Ovary (tissue), 9 donors: ENCODE results near the gene CCL24. TPM values are rescaled to one million over a fixed set of nuclear protein-coding genes. Genes with fewer than 3 reads are reported as not detected.
A peak's percentile ranks its signal among the peaks of the same experiment; 100 is the strongest.
"Not testable (repeated sequence)": the region's sequence is repeated elsewhere in the genome, so short reads cannot be mapped to it uniquely, and the experiment has no call there.

Experiments
- DNase-seq, 5 donors: peaks; one replicate each; pipeline ENCODE4 v3.0.0-alpha.2; 2019 to 2020
- H3K27ac ChIP-seq, 2 donors: fragments of 200-600 bp; one replicate each; pipeline versions ENCODE4 v1.5.1 to v1.8.0; 2019 to 2022
- H3K27me3 ChIP-seq: fragments of 200-600 bp; one replicate; pipeline ENCODE4 v1.8.0; 2022
- H3K36me3 ChIP-seq: fragments of 200-600 bp; sonication (generic); one replicate; pipeline ENCODE4 v1.5.1; 2019
- H3K4me1 ChIP-seq: one replicate; pipeline ENCODE4 v1.8.1; 2013; ENCODE audit warnings: mild to moderate bottlenecking, moderate library complexity; ENCODE audit not compliant: insufficient read depth
- H3K4me3 ChIP-seq: fragments of 200-600 bp; sonication (generic); one replicate; pipeline ENCODE4 v1.5.1; 2017
- H3K9me3 ChIP-seq, 2 donors: fragments of 200-600 bp in 1 of 2; sonication (generic) in 1 of 2; one replicate each; pipeline versions ENCODE4 v1.5.1 to v1.8.1; 2013 to 2019; ENCODE audit warnings: mild to moderate bottlenecking in 1 of 2, moderate library complexity in 1 of 2
- CTCF ChIP-seq, 3 donors: fragments of 450-650 bp in 2 of 3; fragments of 200-600 bp in 1 of 3; IDR thresholded peaks; one replicate each; pipeline versions ENCODE4 v1.5.1 to v1.8.0; 2016 to 2022; ENCODE audit warnings: antibody characterized with exemption in 3 of 3, mild to moderate bottlenecking in 1 of 3
- POLR2A ChIP-seq: fragments of 450-650 bp; IDR thresholded peaks from one replicate; pipeline ENCODE4 v1.6.1; 2017; ENCODE audit warnings: antibody characterized with exemption, mild to moderate bottlenecking, moderate library complexity
- WGBS, 3 donors: extraction: QIAGEN DNeasy Blood & Tissue Kit in 1 of 3; methylation state at CpG; one replicate each; pipeline versions ENCODE4 v1.1.5 to v1.1.7; 2013 to 2017; 5-methylcytosine and 5-hydroxymethylcytosine counted together
- intact Hi-C, 4 donors: fragments of 100-400 bp; cut with DNase I; formaldehyde crosslinking; loops; one replicate each; pipeline versions ENCODE4 v1.11.0 to v1.15.1; 2022 to 2023
- polyA plus RNA-seq, 2 donors: library from polyadenylated mRNA; stranded (reverse); fragments of 200-250 nt in 1 of 2; fragments of 350-450 nt in 1 of 2; fragmentation: Illumina TruSeq in 1 of 2; extraction: RNeasy Lipid Tissue Mini Kit (QIAGEN cat#74804) in 1 of 2; gene quantifications; one replicate each; pipeline ENCODE4 v1.2.3, GENCODE V29; 2013 to 2014
- total RNA-seq, 7 donors: library from RNA; depleted of rRNA in 2 of 7; stranded (reverse); fragments of >200 nt in 2 of 7; fragmentation: NEBNext Ultra II Directional in 3 of 7; extraction: Animal tissue kit (Norgen Biotek cat#: 25700) in 3 of 7; gene quantifications; one replicate each; pipeline versions ENCODE4 v1.1.0 to v1.2.4, GENCODE V29; 2016 to 2023
- donor health status: DM: no; HTN: no; CAD: no; lungs with moderate emphysema.
- donor health status: DM: no; HTN: no; CAD: no.
- donor health status: Bipolar disorder and iron deficiency.
- donor health status: DM: yes; HTN: yes; CAD: no.
- donor health status: DM: no; HTN: no; CAD: no.
- donor health status: DM: yes; HTN: yes; CAD: no.

CCL24 gene
- total and polyA plus RNA-seq, 9 donors = 0.45 to 1.1 (median 0.48) TPM; not detected in 6

GRCh38 chr7:75762350-75762917, 51.2 kb downstream of the CCL24 start:
- TF ChIP-seq CTCF (IDR thresholded peaks at IDR 0.05) = peak; percentile 35 to 75 (median 70)
- TF ChIP-seq POLR2A = no peak
- H3K27ac ChIP-seq = no peak overlapping the region
- intact Hi-C loops = loop anchor here in 1 of 4 donors (10.0 kb wide), 1 partner anchor 262 kb away; no protein-coding TSS in a partner anchor
- H3K4me3 ChIP-seq = no peak overlapping the region
- no peaks in the 10 kb centered on the region for H3K4me1 ChIP-seq
- 7 to 10% (median 9%) methylated on average over 2 of the region's 2 CpGs for WGBS, 3 donors
- no peaks in the 10 kb centered on the region for H3K27me3 ChIP-seq
- no peaks in the 10 kb centered on the region for H3K36me3 ChIP-seq
- no peaks in the 10 kb centered on the region for H3K9me3 ChIP-seq
- no peak for DNase-seq

GRCh38 chr7:75761801-75762200, 51.8 kb downstream of the CCL24 start:
- intact Hi-C loops = loop anchor here in 1 of 4 donors (10.0 kb wide), 1 partner anchor 263 kb away; no protein-coding TSS in a partner anchor
- H3K27me3 ChIP-seq, H3K4me3 ChIP-seq, H3K27ac ChIP-seq, DNase-seq, H3K4me1 ChIP-seq, H3K9me3 ChIP-seq, H3K36me3 ChIP-seq: not testable (repeated sequence)
- WGBS, 3 donors = 78 to 86% (median 79%) methylated on average over 3 of the region's 3 CpGs

Other genes with a start within 250 kb of the CCL24 start
- gene HIP1, start 74.9 kb downstream of the CCL24 start, total RNA-seq = 10 to 100 TPM in 6 of 7 donors, 1 to 10 TPM in 1; 9.4 to 27.0 (median 16.8) TPM
- 10 to 100 TPM; 11.3 to 31.4 TPM for gene HIP1, start 74.9 kb downstream of the CCL24 start, polyA plus RNA-seq
- 10 to 100 TPM in 1 of 7 donors, 1 to 10 TPM in 6; 2.6 to 13.0 (median 7.6) TPM for gene CCL26, start 41.6 kb downstream of the CCL24 start, total RNA-seq
- gene CCL26, start 41.6 kb downstream of the CCL24 start, polyA plus RNA-seq = 10 to 100 TPM in 1 of 2 donors, 1 to 10 TPM in 1; 9.8 to 43.0 TPM
- 10 to 100 TPM; 26.6 to 83.2 (median 68.5) TPM for gene RHBDD2, start 65.2 kb upstream of the CCL24 start, total RNA-seq
- gene RHBDD2, start 65.2 kb upstream of the CCL24 start, polyA plus RNA-seq = 10 to 100 TPM; 78.9 to 99.3 TPM
- 100 to 1,000 TPM in 6 of 7 donors, 10 to 100 TPM in 1; 91.2 to 191 (median 148) TPM for gene POR, start 101.3 kb upstream of the CCL24 start, total RNA-seq
- 100 to 1,000 TPM in 1 of 2 donors, 10 to 100 TPM in 1; 71.8 to 144 TPM for gene POR, start 101.3 kb upstream of the CCL24 start, polyA plus RNA-seq
- 100 to 1,000 TPM in 3 of 7 donors, 10 to 100 TPM in 4; 44.4 to 140 (median 89.5) TPM for gene TMEM120A, start 180.8 kb upstream of the CCL24 start, total RNA-seq
- gene TMEM120A, start 180.8 kb upstream of the CCL24 start, polyA plus RNA-seq = 100 to 1,000 TPM; 114 to 170 TPM
- gene STYXL1, start 234.2 kb upstream of the CCL24 start, total RNA-seq = 10 to 100 TPM; 15.7 to 37.4 (median 26.5) TPM
- 10 to 100 TPM; 32.0 to 39.9 TPM for gene STYXL1, start 234.2 kb upstream of the CCL24 start, polyA plus RNA-seq
- gene MDH2, start 234.3 kb upstream of the CCL24 start, total RNA-seq = 100 to 1,000 TPM in 4 of 7 donors, 10 to 100 TPM in 3; 38.4 to 124 (median 109) TPM
- gene MDH2, start 234.3 kb upstream of the CCL24 start, polyA plus RNA-seq = 10 to 100 TPM; 65.7 to 84.5 TPM